T-helper 2 cell treated with Interferon-gamma antibody and Interleukin-4, amounts not matched to agents 5 μg/mL and 100 μg/mL, for 36 hours (primary cell): ENCODE data around the gene TLCD4.
"Not testable (repeated sequence)": the region's sequence is repeated elsewhere in the genome, so short reads cannot be mapped to it uniquely, and the experiment has no call there.

ENCODE experiments used
- DNase-seq: peaks from one replicate; pipeline ENCODE4 v3.0.0; 2021; ENCODE audit warnings: low spot score
- H3K27ac Mint-ChIP-seq: one replicate; pipeline ENCODE4 v1.8.0; 2021; ENCODE audit warnings: mild to moderate bottlenecking, mixed read lengths
- H3K27me3 Mint-ChIP-seq: one replicate; pipeline ENCODE4 v1.8.0; 2021; ENCODE audit warnings: low read depth, mixed read lengths
- H3K36me3 Mint-ChIP-seq: one replicate; pipeline ENCODE4 v1.8.0; 2021; ENCODE audit warnings: low read depth, mixed read lengths
- H3K4me1 Mint-ChIP-seq: one replicate; pipeline ENCODE4 v1.8.0; 2021; ENCODE audit warnings: low read depth, mixed read lengths
- H3K4me3 Mint-ChIP-seq: one replicate; pipeline ENCODE4 v1.8.0; 2022; ENCODE audit warnings: mild to moderate bottlenecking, moderate library complexity, mixed read lengths
- H3K9me3 Mint-ChIP-seq: one replicate; pipeline ENCODE4 v1.8.0; 2021; ENCODE audit warnings: mixed read lengths

Gene TLCD4

DNA sequence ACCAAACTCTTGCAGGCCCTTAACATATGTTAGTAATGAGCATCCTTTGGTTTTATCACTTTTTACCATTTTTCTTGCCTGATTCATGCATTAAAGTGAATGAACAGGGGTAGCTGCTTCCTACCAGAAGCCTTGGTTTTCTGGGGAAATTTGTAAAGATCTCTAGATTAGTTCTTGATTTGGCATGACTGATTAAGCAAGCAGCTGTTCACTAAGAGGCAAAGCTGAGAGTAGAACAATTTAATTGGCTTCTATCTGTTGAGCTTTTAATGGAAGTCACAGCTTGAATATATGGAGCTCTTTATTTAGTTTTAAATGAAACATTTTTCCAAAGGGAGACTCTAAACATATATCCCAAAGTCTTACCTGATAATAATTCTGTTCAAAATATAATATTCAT lies 23.6 kb downstream of the TLCD4 start:
- H3K4me3 Mint-ChIP-seq: no peak overlapping the region
- no peaks in the 10 kb centered on the region for H3K9me3 Mint-ChIP-seq
- no peaks in the 10 kb centered on the region for H3K27me3 Mint-ChIP-seq
- no peak overlapping the region for H3K27ac Mint-ChIP-seq
- H3K36me3 Mint-ChIP-seq: no peaks in the 10 kb centered on the region
- no peak for DNase-seq
- H3K4me1 Mint-ChIP-seq: no peaks in the 10 kb centered on the region

- no peak for DNase-seq
- Mint-ChIP-seq H3K27ac (no peak overlapping the region), H3K4me3 (no peak overlapping the region), H3K27me3 (no peaks in the 10 kb centered on the region), H3K36me3 (no peaks in the 10 kb centered on the region), H3K9me3 (no peaks in the 10 kb centered on the region), H3K4me1 (no peaks in the 10 kb centered on the region)
Observed at GRCh38 chr1:95145493-95145892, 28.3 kb downstream of the TLCD4 start.

- H3K4me3 Mint-ChIP-seq: no peak overlapping the region
- H3K27ac Mint-ChIP-seq: no peak overlapping the region
- no peaks in the 10 kb centered on the region for H3K4me1 Mint-ChIP-seq
- no peaks in the 10 kb centered on the region for H3K27me3 Mint-ChIP-seq
- H3K9me3 Mint-ChIP-seq: no peaks in the 10 kb centered on the region
- no peaks in the 10 kb centered on the region for H3K36me3 Mint-ChIP-seq
- DNase-seq: no peak
Observed at GRCh38 chr1:95146637-95147036, 29.5 kb downstream of the TLCD4 start.

- Mint-ChIP-seq H3K4me3 (no peak overlapping the region), H3K36me3 (no peaks in the 10 kb centered on the region), H3K4me1 (no peaks in the 10 kb centered on the region)
Observed at GRCh38 chr1:95154096-95154495, 36.9 kb downstream of the TLCD4 start.

GRCh38 chr1:95165569-95165968 lies 48.4 kb downstream of the TLCD4 start:
- not testable (repeated sequence) for H3K36me3 Mint-ChIP-seq, H3K4me3 Mint-ChIP-seq, H3K27ac Mint-ChIP-seq, H3K9me3 Mint-ChIP-seq, DNase-seq, H3K27me3 Mint-ChIP-seq, H3K4me1 Mint-ChIP-seq

More at GRCh38 chr1:95154096-95154495, 36.9 kb downstream of the TLCD4 start:
- Mint-ChIP-seq H3K27me3 (peaks cover 2% of the 10 kb centered on the region), H3K9me3 (no peaks in the 10 kb centered on the region), H3K27ac (no peak overlapping the region)
- DNase-seq: no peak
